GM12878 (cell line): Measurements from ENCODE around the gene C22orf15. TPM values are rescaled to one million over a fixed set of nuclear protein-coding genes. Genes with fewer than 3 reads are reported as not detected.
A peak's percentile ranks its signal among the peaks of the same experiment; 100 is the strongest.

Experiments used
- ASH2L ChIP-seq: fragments of 300-600, 200-600 bp; sonication (generic); IDR thresholded peaks from 2 replicates; pipeline ENCODE4 v1.6.1; 2017; ENCODE audit warnings: low read depth, mild to moderate bottlenecking, borderline replicate concordance
- BMI1 ChIP-seq: fragments of 450-650 bp; IDR thresholded peaks from 2 replicates; pipeline ENCODE4 v1.6.1; 2016; ENCODE audit warnings: mild to moderate bottlenecking, moderate library complexity, borderline replicate concordance
- BRCA1 ChIP-seq: IDR thresholded peaks from 2 replicates; pipeline ENCODE4 v1.6.1; 2011; ENCODE audit warnings: low read depth, low read length, improper control_type of control experiment
- FOS ChIP-seq: IDR thresholded peaks from 3 replicates; pipeline ENCODE4 v1.6.1; 2011; ENCODE audit warnings: borderline replicate concordance; ENCODE audit not compliant: insufficient read length; ENCODE audit errors: extremely low read depth
- GABPA ChIP-seq: IDR thresholded peaks from 2 replicates; pipeline ENCODE4 v1.6.1; 2014; ENCODE audit warnings: antibody characterized with exemption, low read depth, mild to moderate bottlenecking, inconsistent platforms
- HDAC6 ChIP-seq: fragments of 200-600 bp; sonication (generic); IDR thresholded peaks from one replicate; pipeline ENCODE4 v1.8.0; 2017; ENCODE audit warnings: antibody characterized with exemption; ENCODE audit not compliant: unreplicated experiment
- LARP7 ChIP-seq: fragments of 450-650 bp; IDR thresholded peaks from 2 replicates; pipeline ENCODE4 v1.6.1; 2017; ENCODE audit warnings: mild to moderate bottlenecking
- NR2C1 ChIP-seq: fragments of 450-650 bp; IDR thresholded peaks from 2 replicates; pipeline ENCODE4 v1.6.1; 2017; ENCODE audit warnings: antibody characterized with exemption, mild to moderate bottlenecking, moderate library complexity
- PML ChIP-seq: IDR thresholded peaks from 2 replicates; pipeline ENCODE4 v1.6.1; 2012; ENCODE audit warnings: low read length, inconsistent platforms
- RFX5 ChIP-seq: IDR thresholded peaks from 2 replicates; pipeline ENCODE4 v1.6.1; 2011; ENCODE audit warnings: low read depth, low read length, improper control_type of control experiment
- SREBF2 ChIP-seq: IDR thresholded peaks from 2 replicates; pipeline ENCODE4 v1.6.1; 2012; ENCODE audit warnings: mild to moderate bottlenecking, low read length
- SUPT20H ChIP-seq: IDR thresholded peaks from 2 replicates; pipeline ENCODE4 v1.6.1; 2011; ENCODE audit warnings: low read depth, mild to moderate bottlenecking, low read length, moderate library complexity, borderline replicate concordance; ENCODE audit not compliant: control insufficient read depth
- SUZ12 ChIP-seq: fragments of 200-600 bp; sonication (generic); IDR thresholded peaks from one replicate; pipeline ENCODE4 v1.6.1; 2018; ENCODE audit warnings: antibody characterized with exemption, mild to moderate bottlenecking; ENCODE audit not compliant: unreplicated experiment
- ZNF217 ChIP-seq: fragments of 450-650 bp; IDR thresholded peaks from 2 replicates; pipeline ENCODE4 v1.6.1; 2017; ENCODE audit warnings: antibody characterized with exemption, mild to moderate bottlenecking
- ZNF384 ChIP-seq: IDR thresholded peaks from 2 replicates; pipeline ENCODE4 v1.6.1; 2012; ENCODE audit warnings: low read depth, mild to moderate bottlenecking, low read length, improper control_type of control experiment, borderline replicate concordance
- polyA plus RNA-seq, 11 experiments: library from polyadenylated mRNA; depleted of rRNA in 4 of 11; unstranded in 6 of 11; stranded (reverse) in 5 of 11; fragments of >200 nt; fragmentation: Nextera tagmentation in 4 of 11; fragmentation: Illumina TruSeq in 1 of 11; extraction: Ambion mirVana in 4 of 11; extraction: Trizol in 1 of 11; gene quantifications; 1 replicate in 1 of 11; 2 replicates in 10 of 11; pipeline versions ENCODE4 v1.2.1 to v1.2.3, GENCODE V29; 2011 to 2016; ENCODE audit warnings: inconsistent platforms in 2 of 11, missing spikeins in 2 of 11, low read depth in 1 of 11
- total RNA-seq, 4 experiments: library from RNA; depleted of rRNA in 3 of 4; stranded (reverse); fragments of >200 nt in 3 of 4; fragmentation: Illumina TruSeq in 1 of 4; extraction: Trizol in 1 of 4; gene quantifications; 2 replicates each; pipeline versions ENCODE4 v1.2.1 to v1.2.3, GENCODE V29; 2013 to 2021
- TF ChIP-seq, protein P1 (sequence below): fragments of 450-650 bp; conservative IDR thresholded peaks from 2 replicates; pipeline ENCODE4 v1.6.1; 2017; ENCODE audit warnings: mild to moderate bottlenecking, moderate library complexity
- TF ChIP-seq, protein P2 (sequence below): fragments of 450-650 bp; IDR thresholded peaks from 2 replicates; pipeline ENCODE4 v1.6.1; 2017; ENCODE audit warnings: mild to moderate bottlenecking, low read depth, inconsistent platforms; ENCODE audit not compliant: poor library complexity, severe bottlenecking
- TF ChIP-seq, protein P3 (sequence below): fragments of 450-650 bp; IDR thresholded peaks from 2 replicates; pipeline ENCODE4 v1.6.1; 2017; ENCODE audit warnings: antibody characterized with exemption, mild to moderate bottlenecking, moderate library complexity
- TF ChIP-seq, protein P4 (sequence below): IDR thresholded peaks from 2 replicates; pipeline ENCODE4 v1.6.1; 2011; ENCODE audit warnings: mild to moderate bottlenecking, low read depth, low read length, moderate library complexity; ENCODE audit not compliant: insufficient replicate concordance
- TF ChIP-seq, protein P5 (sequence below): IDR thresholded peaks from 2 replicates; pipeline ENCODE4 v1.6.1; 2011; ENCODE audit warnings: borderline replicate concordance, low read depth, mild to moderate bottlenecking, moderate library complexity, mixed read lengths, low read length; ENCODE audit not compliant: insufficient read depth; ENCODE audit errors: extremely low read length

Gene C22orf15
- total and polyA plus RNA-seq, 10 of the 15 experiments (the other 5 are each of a cell fraction or from before 2014, with no cell fraction given): 0.05 to 0.47 (median 0.13) TPM; not detected in 3

DNA sequence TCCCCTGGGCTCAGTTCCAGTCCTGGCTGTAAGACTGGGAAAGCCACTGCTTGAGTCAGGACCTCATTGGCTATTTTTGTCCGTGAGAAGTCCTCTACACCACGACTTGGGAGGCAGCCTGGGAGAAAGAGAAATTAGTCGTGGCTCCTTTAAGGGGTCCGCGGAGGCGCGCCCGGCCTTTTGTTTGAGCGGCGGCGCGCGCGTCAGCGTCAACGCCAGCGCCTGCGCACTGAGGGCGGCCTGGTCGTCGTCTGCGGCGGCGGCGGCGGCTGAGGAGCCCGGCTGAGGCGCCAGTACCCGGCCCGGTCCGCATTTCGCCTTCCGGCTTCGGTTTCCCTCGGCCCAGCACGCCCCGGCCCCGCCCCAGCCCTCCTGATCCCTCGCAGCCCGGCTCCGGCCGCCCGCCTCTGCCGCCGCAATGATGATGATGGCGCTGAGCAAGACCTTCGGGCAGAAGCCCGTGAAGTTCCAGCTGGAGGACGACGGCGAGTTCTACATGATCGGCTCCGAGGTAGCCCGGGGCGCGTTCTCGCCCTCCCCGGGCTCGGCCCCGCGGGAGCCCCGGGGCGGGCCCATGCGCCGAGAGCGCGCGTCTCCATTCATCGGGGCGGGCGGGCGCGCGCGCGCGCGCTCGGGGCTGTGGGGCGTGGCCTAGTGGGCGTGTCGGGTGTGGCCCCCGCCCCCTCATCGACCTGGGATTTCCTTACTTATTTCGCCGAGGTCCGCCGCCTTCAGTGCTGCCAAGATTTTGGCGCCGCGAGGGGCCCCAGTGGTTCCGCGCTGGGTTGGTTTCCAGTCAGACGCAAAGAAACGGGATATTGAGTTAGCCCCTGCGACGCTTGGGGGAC, 24.2 kb downstream of the C22orf15 start, which contains the start of gene SMARCB1 (continued):
- TF ChIP-seq, protein P1, sequence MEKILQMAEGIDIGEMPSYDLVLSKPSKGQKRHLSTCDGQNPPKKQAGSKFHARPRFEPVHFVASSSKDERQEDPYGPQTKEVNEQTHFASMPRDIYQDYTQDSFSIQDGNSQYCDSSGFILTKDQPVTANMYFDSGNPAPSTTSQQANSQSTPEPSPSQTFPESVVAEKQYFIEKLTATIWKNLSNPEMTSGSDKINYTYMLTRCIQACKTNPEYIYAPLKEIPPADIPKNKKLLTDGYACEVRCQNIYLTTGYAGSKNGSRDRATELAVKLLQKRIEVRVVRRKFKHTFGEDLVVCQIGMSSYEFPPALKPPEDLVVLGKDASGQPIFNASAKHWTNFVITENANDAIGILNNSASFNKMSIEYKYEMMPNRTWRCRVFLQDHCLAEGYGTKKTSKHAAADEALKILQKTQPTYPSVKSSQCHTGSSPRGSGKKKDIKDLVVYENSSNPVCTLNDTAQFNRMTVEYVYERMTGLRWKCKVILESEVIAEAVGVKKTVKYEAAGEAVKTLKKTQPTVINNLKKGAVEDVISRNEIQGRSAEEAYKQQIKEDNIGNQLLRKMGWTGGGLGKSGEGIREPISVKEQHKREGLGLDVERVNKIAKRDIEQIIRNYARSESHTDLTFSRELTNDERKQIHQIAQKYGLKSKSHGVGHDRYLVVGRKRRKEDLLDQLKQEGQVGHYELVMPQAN: peak; percentile 57
- TF ChIP-seq, protein P2, sequence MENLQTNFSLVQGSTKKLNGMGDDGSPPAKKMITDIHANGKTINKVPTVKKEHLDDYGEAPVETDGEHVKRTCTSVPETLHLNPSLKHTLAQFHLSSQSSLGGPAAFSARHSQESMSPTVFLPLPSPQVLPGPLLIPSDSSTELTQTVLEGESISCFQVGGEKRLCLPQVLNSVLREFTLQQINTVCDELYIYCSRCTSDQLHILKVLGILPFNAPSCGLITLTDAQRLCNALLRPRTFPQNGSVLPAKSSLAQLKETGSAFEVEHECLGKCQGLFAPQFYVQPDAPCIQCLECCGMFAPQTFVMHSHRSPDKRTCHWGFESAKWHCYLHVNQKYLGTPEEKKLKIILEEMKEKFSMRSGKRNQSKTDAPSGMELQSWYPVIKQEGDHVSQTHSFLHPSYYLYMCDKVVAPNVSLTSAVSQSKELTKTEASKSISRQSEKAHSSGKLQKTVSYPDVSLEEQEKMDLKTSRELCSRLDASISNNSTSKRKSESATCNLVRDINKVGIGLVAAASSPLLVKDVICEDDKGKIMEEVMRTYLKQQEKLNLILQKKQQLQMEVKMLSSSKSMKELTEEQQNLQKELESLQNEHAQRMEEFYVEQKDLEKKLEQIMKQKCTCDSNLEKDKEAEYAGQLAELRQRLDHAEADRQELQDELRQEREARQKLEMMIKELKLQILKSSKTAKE: no peak
- no peak for TF ChIP-seq FOS
- no peak for TF ChIP-seq ZNF384
- TF ChIP-seq, protein P3, sequence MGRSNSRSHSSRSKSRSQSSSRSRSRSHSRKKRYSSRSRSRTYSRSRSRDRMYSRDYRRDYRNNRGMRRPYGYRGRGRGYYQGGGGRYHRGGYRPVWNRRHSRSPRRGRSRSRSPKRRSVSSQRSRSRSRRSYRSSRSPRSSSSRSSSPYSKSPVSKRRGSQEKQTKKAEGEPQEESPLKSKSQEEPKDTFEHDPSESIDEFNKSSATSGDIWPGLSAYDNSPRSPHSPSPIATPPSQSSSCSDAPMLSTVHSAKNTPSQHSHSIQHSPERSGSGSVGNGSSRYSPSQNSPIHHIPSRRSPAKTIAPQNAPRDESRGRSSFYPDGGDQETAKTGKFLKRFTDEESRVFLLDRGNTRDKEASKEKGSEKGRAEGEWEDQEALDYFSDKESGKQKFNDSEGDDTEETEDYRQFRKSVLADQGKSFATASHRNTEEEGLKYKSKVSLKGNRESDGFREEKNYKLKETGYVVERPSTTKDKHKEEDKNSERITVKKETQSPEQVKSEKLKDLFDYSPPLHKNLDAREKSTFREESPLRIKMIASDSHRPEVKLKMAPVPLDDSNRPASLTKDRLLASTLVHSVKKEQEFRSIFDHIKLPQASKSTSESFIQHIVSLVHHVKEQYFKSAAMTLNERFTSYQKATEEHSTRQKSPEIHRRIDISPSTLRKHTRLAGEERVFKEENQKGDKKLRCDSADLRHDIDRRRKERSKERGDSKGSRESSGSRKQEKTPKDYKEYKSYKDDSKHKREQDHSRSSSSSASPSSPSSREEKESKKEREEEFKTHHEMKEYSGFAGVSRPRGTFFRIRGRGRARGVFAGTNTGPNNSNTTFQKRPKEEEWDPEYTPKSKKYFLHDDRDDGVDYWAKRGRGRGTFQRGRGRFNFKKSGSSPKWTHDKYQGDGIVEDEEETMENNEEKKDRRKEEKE: peak; percentile 86
- TF ChIP-seq, protein P4, sequence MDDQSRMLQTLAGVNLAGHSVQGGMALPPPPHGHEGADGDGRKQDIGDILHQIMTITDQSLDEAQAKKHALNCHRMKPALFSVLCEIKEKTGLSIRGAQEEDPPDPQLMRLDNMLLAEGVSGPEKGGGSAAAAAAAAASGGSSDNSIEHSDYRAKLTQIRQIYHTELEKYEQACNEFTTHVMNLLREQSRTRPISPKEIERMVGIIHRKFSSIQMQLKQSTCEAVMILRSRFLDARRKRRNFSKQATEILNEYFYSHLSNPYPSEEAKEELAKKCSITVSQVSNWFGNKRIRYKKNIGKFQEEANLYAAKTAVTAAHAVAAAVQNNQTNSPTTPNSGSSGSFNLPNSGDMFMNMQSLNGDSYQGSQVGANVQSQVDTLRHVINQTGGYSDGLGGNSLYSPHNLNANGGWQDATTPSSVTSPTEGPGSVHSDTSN: no peak
- no peak for TF ChIP-seq RFX5
- TF ChIP-seq SREBF2: no peak
- TF ChIP-seq ZNF217: no peak
- TF ChIP-seq, protein P5, sequence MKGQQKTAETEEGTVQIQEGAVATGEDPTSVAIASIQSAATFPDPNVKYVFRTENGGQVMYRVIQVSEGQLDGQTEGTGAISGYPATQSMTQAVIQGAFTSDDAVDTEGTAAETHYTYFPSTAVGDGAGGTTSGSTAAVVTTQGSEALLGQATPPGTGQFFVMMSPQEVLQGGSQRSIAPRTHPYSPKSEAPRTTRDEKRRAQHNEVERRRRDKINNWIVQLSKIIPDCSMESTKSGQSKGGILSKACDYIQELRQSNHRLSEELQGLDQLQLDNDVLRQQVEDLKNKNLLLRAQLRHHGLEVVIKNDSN: no peak
- no peak for TF ChIP-seq SUPT20H
- no peak for TF ChIP-seq HDAC6
- no peak for TF ChIP-seq BRCA1
- TF ChIP-seq BMI1: no peak
- peak; percentile 18; the same call in 1 of the 2 replicates for TF ChIP-seq PML
- TF ChIP-seq GABPA: no peak
- TF ChIP-seq SUZ12: no peak
- no peak for TF ChIP-seq NR2C1
- peak; percentile 89; the same call in 1 of the 2 replicates for TF ChIP-seq ASH2L
- peak; percentile 96 for TF ChIP-seq LARP7
